Stimulated activated CD4-positive, alpha-beta T cell treated with anti-CD3 and anti-CD28 coated beads, Interleukin-12 subunit alpha, Interleukin-12 subunit beta, amount 100 ng/mL, for 4 hours (primary cell): Measurements from ENCODE around the gene PABPC1L.
A peak's percentile ranks its signal among the peaks of the same experiment; 100 is the strongest.
"Not testable (repeated sequence)": the region's sequence is repeated elsewhere in the genome, so short reads cannot be mapped to it uniquely, and the experiment has no call there.

Experiments
- DNase-seq: peaks from one replicate; pipeline ENCODE4 v3.0.0-alpha.2; 2020

PABPC1L gene

GRCh38 chr20:44909872-44910689 is at the start of gene PABPC1L:
TSS of gene PABPC1L (plus strand) at chr20:44910060. CDS start at chr20:44910144, 84 bp downstream.
- peak; percentile 80 for DNase-seq

- no peak for DNase-seq
Measured at GRCh38 chr20:44861531-44862006, 48.3 kb upstream of the PABPC1L start.

GRCh38 chr20:44862286-44862685 is 47.6 kb upstream of the PABPC1L start:
- DNase-seq, result no peak

- DNase-seq, result not testable (repeated sequence)
Measured at GRCh38 chr20:44863365-44864084, 46.3 kb upstream of the PABPC1L start.

GRCh38 chr20:44864493-44864892 is 45.4 kb upstream of the PABPC1L start:
- not testable (repeated sequence) for DNase-seq

GRCh38 chr20:44866703-44867335 is 43.0 kb upstream of the PABPC1L start:
- DNase-seq, result no peak

GRCh38 chr20:44869471-44869870 is 40.4 kb upstream of the PABPC1L start:
- no peak for DNase-seq

- not testable (repeated sequence) for DNase-seq
Measured at GRCh38 chr20:44882360-44882759, 27.5 kb upstream of the PABPC1L start.

- no peak for DNase-seq
Measured at GRCh38 chr20:44883214-44883902, 26.5 kb upstream of the PABPC1L start.

GRCh38 chr20:44884907-44885391 is 24.9 kb upstream of the PABPC1L start:
- DNase-seq, result no peak

GRCh38 chr20:44885392-44886265 is 24.2 kb upstream of the PABPC1L start, which contains the start of gene YWHAB:
TSS of gene YWHAB (plus strand) at chr20:44885705. CDS start at chr20:44901534, 15,829 bp downstream.
- peak; percentile 99 for DNase-seq

- no peak for DNase-seq
Measured at GRCh38 chr20:44886266-44886651, 23.6 kb upstream of the PABPC1L start.

- no peak for DNase-seq
Measured at GRCh38 chr20:44886828-44887227, 23.0 kb upstream of the PABPC1L start.

- no peak for DNase-seq
Measured at GRCh38 chr20:44887466-44887865, 22.4 kb upstream of the PABPC1L start.

- DNase-seq, result no peak
Measured at GRCh38 chr20:44888226-44889103, 21.4 kb upstream of the PABPC1L start.

- no peak for DNase-seq
Measured at GRCh38 chr20:44891826-44892225, 18.0 kb upstream of the PABPC1L start.

- no peak for DNase-seq
Measured at GRCh38 chr20:44894959-44895358, 14.9 kb upstream of the PABPC1L start.

- no peak for DNase-seq
Measured at GRCh38 chr20:44896583-44896982, 13.3 kb upstream of the PABPC1L start.

- no peak for DNase-seq
Measured at GRCh38 chr20:44897133-44897532, 12.7 kb upstream of the PABPC1L start.

- DNase-seq, result no peak
Measured at GRCh38 chr20:44900231-44900854, 9.5 kb upstream of the PABPC1L start.
